Stimulated activated CD4-positive, alpha-beta T cell treated with anti-CD3 and anti-CD28 coated beads, Interleukin-1b, Interleukin-23, amount 100 ng/mL, for 48 hours (primary cell): ENCODE data around the gene CTTN.

Experiments
- DNase-seq: peaks from one replicate; pipeline ENCODE4 v3.0.0-alpha.2; 2020

The CTTN gene

GRCh38 chr11:70478166-70478890 is 80.0 kb downstream of the CTTN start:
- no peak for DNase-seq

- no peak for DNase-seq
These were observed 82.4 kb downstream of the CTTN start for GRCh38 chr11:70480711-70481110.

- no peak for DNase-seq
These were observed 83.5 kb downstream of the CTTN start for GRCh38 chr11:70481625-70482528.

GRCh38 chr11:70482529-70482917 is 84.2 kb downstream of the CTTN start:
- no peak for DNase-seq

- DNase-seq, result no peak
These were observed 84.9 kb downstream of the CTTN start for GRCh38 chr11:70483077-70483861.

- no peak for DNase-seq
These were observed 85.6 kb downstream of the CTTN start for GRCh38 chr11:70483917-70484316.

GRCh38 chr11:70485326-70486025 is 87.1 kb downstream of the CTTN start:
- no peak for DNase-seq

GRCh38 chr11:70486026-70486415 is 87.7 kb downstream of the CTTN start:
- DNase-seq, result no peak
